HepG2 (cell line): ENCODE measurements around the gene CBLC. TPM values are rescaled to one million over a fixed set of nuclear protein-coding genes. Genes with fewer than 3 reads are reported as not detected.

ENCODE experiments used
- DNMT1 ChIP-seq: sonication (generic); formaldehyde crosslinking; IDR thresholded peaks from 2 replicates; pipeline ENCODE4 v1.5.1; 2020; ENCODE audit warnings: mild to moderate bottlenecking, missing genetic modification reagents
- IKZF4 ChIP-seq: sonication (generic); formaldehyde crosslinking; IDR thresholded peaks from 2 replicates; pipeline ENCODE4 v1.5.1; 2020; ENCODE audit warnings: borderline replicate concordance, mild to moderate bottlenecking, low read depth, missing genetic modification reagents; ENCODE audit errors: not compliant biosample characterization
- IRX3 ChIP-seq: sonication (generic); formaldehyde crosslinking; IDR thresholded peaks from 2 replicates; pipeline ENCODE4 v1.8.1; 2023; ENCODE audit warnings: mild to moderate bottlenecking, low read depth, missing genetic modification reagents, borderline replicate concordance
- NFYC ChIP-seq: IDR thresholded peaks from 2 replicates; pipeline ENCODE4 v1.6.1; 2016; ENCODE audit warnings: missing genetic modification reagents, missing compliant biosample characterization
- NPAS2 ChIP-seq: sonication (generic); formaldehyde crosslinking; IDR thresholded peaks from 2 replicates; pipeline ENCODE4 v1.8.0; 2022; ENCODE audit warnings: mild to moderate bottlenecking, missing genetic modification reagents, borderline replicate concordance
- RBFOX2 ChIP-seq: fragments of 200-400 bp; formaldehyde crosslinking; IDR thresholded peaks from 2 replicates; pipeline ENCODE4 v1.6.1; 2017; ENCODE audit warnings: low read depth, mild to moderate bottlenecking, low read length
- XRCC5 ChIP-seq: fragments of 200-400 bp; formaldehyde crosslinking; optimal IDR thresholded peaks from 2 replicates; pipeline ENCODE3; 2017; ENCODE audit warnings: mild to moderate bottlenecking, low read length
- ZBTB1 ChIP-seq: sonication (generic); formaldehyde crosslinking; IDR thresholded peaks from 2 replicates; pipeline ENCODE4 v1.4.0; 2020; ENCODE audit warnings: missing genetic modification reagents, borderline replicate concordance
- ZNF619 ChIP-seq: sonication (generic); formaldehyde crosslinking; IDR thresholded peaks from 2 replicates; pipeline ENCODE4 v1.4.0; 2020; ENCODE audit warnings: mild to moderate bottlenecking, missing genetic modification reagents
- ZNF878 ChIP-seq: sonication (generic); formaldehyde crosslinking; IDR thresholded peaks from 2 replicates; pipeline ENCODE4 v1.8.1; 2023; ENCODE audit warnings: mild to moderate bottlenecking, missing genetic modification reagents, moderate library complexity
- polyA plus RNA-seq, 8 experiments: library from polyadenylated mRNA; depleted of rRNA in 3 of 8; stranded (reverse) in 7 of 8; unstranded in 1 of 8; fragments of >200 nt; fragmentation: Illumina TruSeq in 4 of 8; extraction: Trizol in 4 of 8; gene quantifications; 2 replicates each; pipeline versions ENCODE4 v1.2.1 to v1.2.3, GENCODE V29; 2011 to 2016; ENCODE audit warnings: low read depth in 4 of 8, missing spikeins in 1 of 8, mixed read lengths in 1 of 8; ENCODE audit not compliant: insufficient read depth in 1 of 8
- total RNA-seq, 5 experiments: library from RNA; depleted of rRNA; stranded (reverse); fragments of >200 nt; fragmentation: Illumina TruSeq; extraction: Trizol; gene quantifications; 2 replicates each; pipeline ENCODE4 v1.2.3, GENCODE V29; 2016; ENCODE audit warnings: low read depth in 1 of 5
- TF ChIP-seq, protein P1 (sequence below): sonication (generic); formaldehyde crosslinking; IDR thresholded peaks from 2 replicates; pipeline ENCODE4 v1.5.0; 2020; ENCODE audit warnings: mild to moderate bottlenecking, missing genetic modification reagents, borderline replicate concordance
- TF ChIP-seq, protein P2 (sequence below): sonication (generic); formaldehyde crosslinking; IDR thresholded peaks from 2 replicates; pipeline ENCODE4; 2020; ENCODE audit warnings: missing genetic modification reagents, mild to moderate bottlenecking, borderline replicate concordance
- TF ChIP-seq, protein P3 (sequence below): sonication (generic); formaldehyde crosslinking; IDR thresholded peaks from 2 replicates; pipeline ENCODE4 v1.5.0; 2020; ENCODE audit warnings: missing genetic modification reagents, mild to moderate bottlenecking, borderline replicate concordance
- TF ChIP-seq, protein P4 (sequence below): sonication (generic); formaldehyde crosslinking; IDR thresholded peaks from 2 replicates; pipeline ENCODE4 v1.5.0; 2020; ENCODE audit warnings: missing genetic modification reagents
- TF ChIP-seq, protein P5 (sequence below): sonication (generic); formaldehyde crosslinking; IDR thresholded peaks from 2 replicates; pipeline ENCODE4 v1.5.1; 2020; ENCODE audit warnings: mild to moderate bottlenecking, missing genetic modification reagents, moderate library complexity
- TF ChIP-seq, protein P6 (sequence below), 2 experiments: sonication (generic) in 1 of 2; formaldehyde crosslinking in 1 of 2; IDR thresholded peaks; 2 replicates each; pipeline versions ENCODE4 v1.4.0 to v1.6.1; 2018 to 2020; ENCODE audit warnings: missing genetic modification reagents in 2 of 2, borderline replicate concordance in 1 of 2, low read depth in 1 of 2, mild to moderate bottlenecking in 1 of 2, missing biosample characterization in 1 of 2

Gene CBLC
- total and polyA plus RNA-seq, 2 of the 13 experiments (the other 11 are each of a cell fraction or from before 2014, with no cell fraction given) = 1.8 to 2.6 TPM

DNA sequence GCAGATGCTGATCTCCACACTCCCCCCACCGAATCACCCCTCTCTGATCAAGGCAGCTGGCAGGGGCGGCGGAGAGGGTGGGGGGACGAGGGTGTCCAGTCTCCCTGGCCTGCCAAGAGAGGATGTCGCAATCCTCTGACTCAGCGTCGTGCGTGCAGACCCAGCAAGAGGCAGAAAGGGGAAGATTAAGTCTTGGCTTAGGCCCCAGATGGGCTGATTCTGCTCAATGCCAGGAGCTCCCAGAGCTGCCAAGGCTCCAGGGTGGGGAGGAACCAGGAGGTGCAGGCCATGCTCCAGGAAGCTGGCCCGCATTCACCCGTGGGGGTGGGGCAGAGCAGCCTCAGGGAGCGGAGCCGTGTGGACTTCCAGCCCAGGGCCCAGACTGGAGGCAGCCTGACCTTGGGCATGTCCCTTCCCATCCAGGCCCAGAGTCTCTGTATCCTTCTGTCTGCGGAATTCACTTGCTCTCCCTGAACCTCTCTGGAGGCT lies 35.8 kb upstream of the CBLC start (continued):
- peak; percentile 39; the same call in 1 of the 2 replicates for TF ChIP-seq RBFOX2
- TF ChIP-seq, protein P1, sequence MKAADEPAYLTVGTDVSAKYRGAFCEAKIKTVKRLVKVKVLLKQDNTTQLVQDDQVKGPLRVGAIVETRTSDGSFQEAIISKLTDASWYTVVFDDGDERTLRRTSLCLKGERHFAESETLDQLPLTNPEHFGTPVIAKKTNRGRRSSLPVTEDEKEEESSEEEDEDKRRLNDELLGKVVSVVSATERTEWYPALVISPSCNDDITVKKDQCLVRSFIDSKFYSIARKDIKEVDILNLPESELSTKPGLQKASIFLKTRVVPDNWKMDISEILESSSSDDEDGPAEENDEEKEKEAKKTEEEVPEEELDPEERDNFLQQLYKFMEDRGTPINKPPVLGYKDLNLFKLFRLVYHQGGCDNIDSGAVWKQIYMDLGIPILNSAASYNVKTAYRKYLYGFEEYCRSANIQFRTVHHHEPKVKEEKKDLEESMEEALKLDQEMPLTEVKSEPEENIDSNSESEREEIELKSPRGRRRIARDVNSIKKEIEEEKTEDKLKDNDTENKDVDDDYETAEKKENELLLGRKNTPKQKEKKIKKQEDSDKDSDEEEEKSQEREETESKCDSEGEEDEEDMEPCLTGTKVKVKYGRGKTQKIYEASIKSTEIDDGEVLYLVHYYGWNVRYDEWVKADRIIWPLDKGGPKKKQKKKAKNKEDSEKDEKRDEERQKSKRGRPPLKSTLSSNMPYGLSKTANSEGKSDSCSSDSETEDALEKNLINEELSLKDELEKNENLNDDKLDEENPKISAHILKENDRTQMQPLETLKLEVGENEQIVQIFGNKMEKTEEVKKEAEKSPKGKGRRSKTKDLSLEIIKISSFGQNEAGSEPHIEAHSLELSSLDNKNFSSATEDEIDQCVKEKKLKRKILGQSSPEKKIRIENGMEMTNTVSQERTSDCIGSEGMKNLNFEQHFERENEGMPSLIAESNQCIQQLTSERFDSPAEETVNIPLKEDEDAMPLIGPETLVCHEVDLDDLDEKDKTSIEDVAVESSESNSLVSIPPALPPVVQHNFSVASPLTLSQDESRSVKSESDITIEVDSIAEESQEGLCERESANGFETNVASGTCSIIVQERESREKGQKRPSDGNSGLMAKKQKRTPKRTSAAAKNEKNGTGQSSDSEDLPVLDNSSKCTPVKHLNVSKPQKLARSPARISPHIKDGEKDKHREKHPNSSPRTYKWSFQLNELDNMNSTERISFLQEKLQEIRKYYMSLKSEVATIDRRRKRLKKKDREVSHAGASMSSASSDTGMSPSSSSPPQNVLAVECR (CRISPR knock-in tag) = peak; percentile 22; the same call in 1 of the 2 replicates
- TF ChIP-seq DNMT1 = no peak
- TF ChIP-seq, protein P2, sequence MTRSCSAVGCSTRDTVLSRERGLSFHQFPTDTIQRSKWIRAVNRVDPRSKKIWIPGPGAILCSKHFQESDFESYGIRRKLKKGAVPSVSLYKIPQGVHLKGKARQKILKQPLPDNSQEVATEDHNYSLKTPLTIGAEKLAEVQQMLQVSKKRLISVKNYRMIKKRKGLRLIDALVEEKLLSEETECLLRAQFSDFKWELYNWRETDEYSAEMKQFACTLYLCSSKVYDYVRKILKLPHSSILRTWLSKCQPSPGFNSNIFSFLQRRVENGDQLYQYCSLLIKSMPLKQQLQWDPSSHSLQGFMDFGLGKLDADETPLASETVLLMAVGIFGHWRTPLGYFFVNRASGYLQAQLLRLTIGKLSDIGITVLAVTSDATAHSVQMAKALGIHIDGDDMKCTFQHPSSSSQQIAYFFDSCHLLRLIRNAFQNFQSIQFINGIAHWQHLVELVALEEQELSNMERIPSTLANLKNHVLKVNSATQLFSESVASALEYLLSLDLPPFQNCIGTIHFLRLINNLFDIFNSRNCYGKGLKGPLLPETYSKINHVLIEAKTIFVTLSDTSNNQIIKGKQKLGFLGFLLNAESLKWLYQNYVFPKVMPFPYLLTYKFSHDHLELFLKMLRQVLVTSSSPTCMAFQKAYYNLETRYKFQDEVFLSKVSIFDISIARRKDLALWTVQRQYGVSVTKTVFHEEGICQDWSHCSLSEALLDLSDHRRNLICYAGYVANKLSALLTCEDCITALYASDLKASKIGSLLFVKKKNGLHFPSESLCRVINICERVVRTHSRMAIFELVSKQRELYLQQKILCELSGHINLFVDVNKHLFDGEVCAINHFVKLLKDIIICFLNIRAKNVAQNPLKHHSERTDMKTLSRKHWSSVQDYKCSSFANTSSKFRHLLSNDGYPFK (CRISPR knock-in tag) = no peak
- TF ChIP-seq, protein P3, sequence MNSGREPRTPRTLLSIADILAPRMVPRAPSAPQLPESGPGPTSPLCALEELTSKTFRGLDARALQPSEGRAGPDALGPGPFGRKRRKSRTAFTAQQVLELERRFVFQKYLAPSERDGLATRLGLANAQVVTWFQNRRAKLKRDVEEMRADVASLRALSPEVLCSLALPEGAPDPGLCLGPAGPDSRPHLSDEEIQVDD (CRISPR knock-in tag) = no peak
- no peak for TF ChIP-seq IKZF4
- no peak for TF ChIP-seq ZNF878 (CRISPR knock-in tag)
- no peak for TF ChIP-seq NPAS2
- TF ChIP-seq, protein P4, sequence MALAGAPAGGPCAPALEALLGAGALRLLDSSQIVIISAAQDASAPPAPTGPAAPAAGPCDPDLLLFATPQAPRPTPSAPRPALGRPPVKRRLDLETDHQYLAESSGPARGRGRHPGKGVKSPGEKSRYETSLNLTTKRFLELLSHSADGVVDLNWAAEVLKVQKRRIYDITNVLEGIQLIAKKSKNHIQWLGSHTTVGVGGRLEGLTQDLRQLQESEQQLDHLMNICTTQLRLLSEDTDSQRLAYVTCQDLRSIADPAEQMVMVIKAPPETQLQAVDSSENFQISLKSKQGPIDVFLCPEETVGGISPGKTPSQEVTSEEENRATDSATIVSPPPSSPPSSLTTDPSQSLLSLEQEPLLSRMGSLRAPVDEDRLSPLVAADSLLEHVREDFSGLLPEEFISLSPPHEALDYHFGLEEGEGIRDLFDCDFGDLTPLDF (CRISPR knock-in tag) = no peak
- no peak for TF ChIP-seq ZBTB1 (CRISPR knock-in tag)
- TF ChIP-seq, protein P5, sequence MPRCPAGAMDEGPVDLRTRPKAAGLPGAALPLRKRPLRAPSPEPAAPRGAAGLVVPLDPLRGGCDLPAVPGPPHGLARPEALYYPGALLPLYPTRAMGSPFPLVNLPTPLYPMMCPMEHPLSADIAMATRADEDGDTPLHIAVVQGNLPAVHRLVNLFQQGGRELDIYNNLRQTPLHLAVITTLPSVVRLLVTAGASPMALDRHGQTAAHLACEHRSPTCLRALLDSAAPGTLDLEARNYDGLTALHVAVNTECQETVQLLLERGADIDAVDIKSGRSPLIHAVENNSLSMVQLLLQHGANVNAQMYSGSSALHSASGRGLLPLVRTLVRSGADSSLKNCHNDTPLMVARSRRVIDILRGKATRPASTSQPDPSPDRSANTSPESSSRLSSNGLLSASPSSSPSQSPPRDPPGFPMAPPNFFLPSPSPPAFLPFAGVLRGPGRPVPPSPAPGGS (CRISPR knock-in tag) = peak; percentile 40; the same call in 1 of the 2 replicates
- TF ChIP-seq NFYC (CRISPR knock-in tag) = no peak
- TF ChIP-seq IRX3 (CRISPR knock-in tag) = no peak
- no peak for TF ChIP-seq XRCC5
- TF ChIP-seq, protein P6, sequence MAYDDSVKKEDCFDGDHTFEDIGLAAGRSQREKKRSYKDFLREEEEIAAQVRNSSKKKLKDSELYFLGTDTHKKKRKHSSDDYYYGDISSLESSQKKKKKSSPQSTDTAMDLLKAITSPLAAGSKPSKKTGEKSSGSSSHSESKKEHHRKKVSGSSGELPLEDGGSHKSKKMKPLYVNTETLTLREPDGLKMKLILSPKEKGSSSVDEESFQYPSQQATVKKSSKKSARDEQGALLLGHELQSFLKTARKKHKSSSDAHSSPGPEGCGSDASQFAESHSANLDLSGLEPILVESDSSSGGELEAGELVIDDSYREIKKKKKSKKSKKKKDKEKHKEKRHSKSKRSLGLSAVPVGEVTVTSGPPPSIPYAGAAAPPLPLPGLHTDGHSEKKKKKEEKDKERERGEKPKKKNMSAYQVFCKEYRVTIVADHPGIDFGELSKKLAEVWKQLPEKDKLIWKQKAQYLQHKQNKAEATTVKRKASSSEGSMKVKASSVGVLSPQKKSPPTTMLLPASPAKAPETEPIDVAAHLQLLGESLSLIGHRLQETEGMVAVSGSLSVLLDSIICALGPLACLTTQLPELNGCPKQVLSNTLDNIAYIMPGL (CRISPR knock-in tag; IDR thresholded peaks at IDR 0.05; ENCODE audit: borderline replicate concordance in 1 of 2, low read depth in 1 of 2) = no peak
- no peak for TF ChIP-seq ZNF619 (CRISPR knock-in tag)
